NCI-H69 (cell line): ENCODE results near the gene SFTPB.
"Not testable (repeated sequence)": the region's sequence is repeated elsewhere in the genome, so short reads cannot be mapped to it uniquely, and the experiment has no call there.

Experiments used
- DNase-seq: peaks from one replicate; lab custom pipeline; 2025; lab: John Stamatoyannopoulos, UW

SFTPB gene

DNA sequence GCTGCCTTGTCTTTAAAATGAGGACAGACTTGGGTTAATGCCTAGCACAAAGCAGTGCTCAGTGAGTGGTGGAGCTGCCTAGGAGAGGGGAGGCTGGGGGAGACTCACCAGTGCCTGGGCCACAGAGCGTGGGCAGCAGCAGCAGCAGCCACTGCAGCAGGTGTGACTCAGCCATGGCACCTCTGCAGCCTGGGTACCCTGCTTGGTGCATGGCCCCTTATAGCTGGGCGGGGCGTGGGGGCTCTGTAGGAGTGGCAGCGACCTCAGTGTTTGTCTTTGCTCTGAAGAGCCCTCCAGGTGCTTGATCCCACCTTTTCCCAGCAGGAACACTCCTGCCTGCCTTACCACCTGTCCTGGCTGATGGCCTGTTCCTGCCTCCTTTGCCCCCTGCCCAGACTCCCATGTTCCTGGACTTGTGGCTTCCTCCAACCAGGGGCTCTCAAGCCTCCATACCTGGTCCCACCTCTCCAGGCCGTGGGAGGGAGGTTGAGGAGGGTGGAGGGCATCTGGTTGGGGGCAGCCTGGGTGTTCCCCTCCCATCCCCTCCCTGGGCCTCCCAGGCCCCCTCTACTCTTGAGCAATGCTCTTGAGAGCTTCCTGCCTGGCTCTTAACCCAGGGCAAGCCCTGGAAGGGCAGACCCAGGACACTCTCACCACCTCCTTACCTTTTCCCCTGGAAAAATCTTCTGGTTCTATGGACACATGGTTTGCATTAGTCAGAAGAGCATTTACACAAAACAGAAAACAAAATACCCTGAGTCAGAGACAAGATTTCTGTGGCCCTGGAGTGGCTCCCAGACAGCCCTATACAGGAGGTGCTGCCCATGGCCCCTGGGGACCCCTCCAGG is at the start of gene SFTPB:
TSS of gene SFTPB (minus strand) at position 191 of the 848 bp plus-strand sequence. CDS start at position 175, 16 bp downstream.
- DNase-seq, result peak; percentile 18

- DNase-seq, result peak; percentile 19
Observed at GRCh38 chr2:85717308-85718008, 49.5 kb upstream of the SFTPB start.

DNA sequence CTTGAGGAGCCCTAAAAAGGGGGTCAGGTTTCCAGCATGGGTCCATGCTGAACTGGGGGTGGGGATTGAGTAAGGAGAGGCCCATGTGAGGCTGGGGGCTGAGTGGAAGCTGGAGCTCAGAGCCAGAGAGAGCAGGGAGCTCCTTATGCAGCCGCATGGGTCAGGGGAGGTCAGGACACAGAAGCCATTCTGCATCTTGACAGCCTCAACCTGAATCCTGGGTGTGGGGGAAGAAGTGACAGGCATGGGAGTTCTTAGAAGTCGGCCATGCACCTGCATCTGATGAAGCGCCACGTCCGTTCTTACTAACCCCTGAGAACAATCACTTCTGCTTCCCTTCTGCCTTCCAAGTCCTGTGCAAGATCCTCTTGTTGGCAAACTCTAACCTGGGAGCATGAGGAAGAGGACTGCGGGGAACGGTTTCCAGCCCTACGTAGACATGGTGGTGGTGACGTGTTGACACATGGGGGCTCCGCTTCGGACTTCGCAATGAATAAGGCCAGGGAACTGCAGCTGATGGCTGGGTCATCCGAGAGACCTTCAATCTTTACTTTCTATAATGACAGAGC is 48.4 kb upstream of the SFTPB start:
- DNase-seq, result no peak

DNA sequence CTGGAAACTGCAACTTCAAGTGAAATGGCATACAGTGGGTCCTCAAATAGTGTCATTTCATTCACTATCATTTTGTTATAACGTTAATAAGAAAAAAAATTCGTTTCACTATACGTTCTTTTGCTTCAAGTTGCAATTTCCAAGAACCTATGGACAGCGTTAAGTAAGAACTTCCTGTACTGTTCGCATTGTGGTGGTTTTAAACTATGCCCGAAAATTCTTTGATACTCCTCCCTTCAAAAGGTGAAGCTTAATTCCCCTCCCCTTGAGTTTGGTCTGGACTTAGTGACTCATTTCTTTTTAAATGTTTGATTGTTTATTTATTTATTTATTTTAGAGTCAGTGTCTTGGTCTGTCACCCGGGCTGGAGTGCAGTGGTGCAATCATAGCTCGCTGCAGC is 46.8 kb upstream of the SFTPB start:
- DNase-seq, result no peak

- not testable (repeated sequence) for DNase-seq
Observed at GRCh38 chr2:85714421-85714820, 46.4 kb upstream of the SFTPB start.

DNA sequence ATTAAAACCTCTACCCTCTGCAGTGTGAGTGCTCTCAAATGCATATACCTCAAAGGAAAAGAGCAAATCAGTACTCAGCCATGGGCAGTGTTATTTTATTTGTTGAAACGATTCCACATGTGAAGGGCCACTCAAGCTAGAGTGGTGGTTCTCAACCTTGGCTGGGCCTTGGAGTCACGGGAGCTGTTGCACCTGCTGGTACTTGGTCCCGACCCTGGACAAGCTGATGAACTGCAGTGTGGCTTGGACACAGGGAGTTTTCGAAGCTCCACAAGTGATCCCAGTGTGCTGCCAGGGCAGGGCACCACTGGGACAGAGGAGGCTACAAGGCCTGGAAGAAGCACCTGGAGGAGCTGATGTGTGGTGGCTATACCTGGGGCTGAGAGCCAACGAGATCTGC is 45.8 kb upstream of the SFTPB start:
- DNase-seq, result no peak

- no peak for DNase-seq
Observed at GRCh38 chr2:85712849-85713612, 45.0 kb upstream of the SFTPB start.

- no peak for DNase-seq
Observed at GRCh38 chr2:85712336-85712735, 44.3 kb upstream of the SFTPB start.

GRCh38 chr2:85711578-85712060 is 43.6 kb upstream of the SFTPB start:
- DNase-seq, result no peak

- DNase-seq, result no peak
Observed at GRCh38 chr2:85710687-85711577, 42.9 kb upstream of the SFTPB start.

GRCh38 chr2:85709401-85709811 is 41.4 kb upstream of the SFTPB start:
- DNase-seq, result peak; percentile 21

GRCh38 chr2:85708641-85709040 is 40.6 kb upstream of the SFTPB start:
- DNase-seq, result no peak

- peak; percentile 87 for DNase-seq
Observed at GRCh38 chr2:85707304-85707703, 39.3 kb upstream of the SFTPB start.

- no peak for DNase-seq
Observed at GRCh38 chr2:85706599-85707296, 38.7 kb upstream of the SFTPB start.

GRCh38 chr2:85706063-85706462 is 38.1 kb upstream of the SFTPB start:
- no peak for DNase-seq

DNA sequence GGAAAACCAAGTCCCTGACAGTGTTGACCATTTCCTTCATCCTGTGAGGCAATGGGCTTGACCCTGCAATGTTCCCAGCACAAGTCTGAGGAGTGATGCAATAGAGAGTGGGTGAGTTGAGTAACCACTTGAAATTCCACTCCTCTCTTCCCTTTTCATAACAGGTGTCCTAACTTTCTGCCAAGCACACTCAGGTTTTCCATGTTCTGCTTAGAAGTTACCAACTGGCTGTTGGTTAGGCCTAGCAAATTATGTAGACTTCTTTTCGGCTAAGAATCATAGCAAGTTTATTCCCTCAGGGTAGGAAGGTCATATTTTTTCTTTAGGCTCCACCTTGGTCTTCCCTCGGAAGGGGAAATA is 37.7 kb upstream of the SFTPB start:
- DNase-seq, result no peak

DNA sequence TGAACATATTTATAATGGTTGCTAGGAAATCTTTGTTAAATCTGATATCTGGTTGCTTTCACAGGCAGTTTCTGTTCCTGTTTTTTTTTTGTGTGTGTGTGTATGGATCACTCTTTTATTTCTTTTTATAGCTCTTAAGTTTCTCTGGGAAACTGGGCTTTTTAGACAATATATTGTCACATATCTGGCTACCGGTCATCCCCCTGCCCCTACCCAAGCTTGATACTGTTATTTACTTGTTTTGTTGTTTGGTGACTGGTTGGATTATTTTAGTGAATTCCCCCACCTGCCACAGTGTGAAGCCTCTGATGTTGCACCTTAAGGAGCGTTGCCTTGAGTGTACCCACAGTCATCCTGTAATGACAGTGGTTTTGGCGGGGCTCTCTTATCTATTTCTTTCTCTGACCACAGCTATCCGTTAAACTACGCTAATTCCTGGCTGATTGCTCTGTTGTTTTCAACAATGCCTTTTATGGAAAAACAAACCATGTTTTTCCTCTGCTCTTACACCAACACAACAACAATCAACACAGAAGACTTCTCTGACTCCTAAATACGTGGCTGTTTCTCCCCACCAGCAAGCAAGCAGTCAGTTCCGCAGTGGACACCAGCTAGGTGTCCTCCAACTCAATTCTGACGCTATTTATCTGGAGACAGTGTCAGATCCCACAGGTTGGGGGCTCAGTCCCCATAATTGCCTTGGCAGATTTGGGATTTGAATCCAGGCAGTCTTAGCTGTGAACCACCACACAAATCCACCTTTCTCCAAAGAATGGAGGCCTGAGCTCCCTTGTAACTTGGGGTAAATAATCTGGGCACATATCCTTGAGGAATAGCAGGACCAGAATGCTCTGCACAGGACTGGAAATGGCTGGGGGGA is 37.0 kb upstream of the SFTPB start:
- no peak for DNase-seq

- no peak for DNase-seq
Observed at GRCh38 chr2:85704038-85704437, 36.0 kb upstream of the SFTPB start.

GRCh38 chr2:85703329-85703728 is 35.3 kb upstream of the SFTPB start:
- DNase-seq, result no peak
